Upper lobe of left lung (tissue), 4 donors: ENCODE data around the gene PPP1R13B.

Experiments
- CTCF ChIP-seq, 6 experiments: fragments of 450-650 bp in 4 of 6; fragments of 200-600 bp in 2 of 6; sonication (generic) in 2 of 6; IDR thresholded peaks; one replicate each; pipeline ENCODE4 v1.5.1; 2016 to 2019; ENCODE audit warnings: antibody characterized with exemption in 6 of 6
- POLR2AphosphoS5 ChIP-seq, 2 donors: sonication (generic); formaldehyde crosslinking; IDR thresholded peaks; one replicate each; pipeline ENCODE4 v1.5.1; 2017; ENCODE audit warnings: antibody characterized with exemption in 2 of 2

GRCh38 chr14:103878180-103878579 is 30.8 kb upstream of the PPP1R13B start:
- TF ChIP-seq CTCF (IDR thresholded peaks at IDR 0.05) (no peak), POLR2AphosphoS5 (IDR thresholded peaks at IDR 0.05) (no peak)
